ENCODE data around the gene IRF1.

IRF1 gene

GRCh38 chr5:132431632-132432031 is 58.9 kb downstream of the IRF1 start:
- TF ChIP-seq EGR1 (IDR thresholded peaks at IDR 0.05) = no peak
- TF ChIP-seq CEBPB (IDR thresholded peaks at IDR 0.05) = no peak
- TF ChIP-seq NFIC (IDR thresholded peaks at IDR 0.05) = no peak
- no peak for TF ChIP-seq YY1 (IDR thresholded peaks at IDR 0.05; ENCODE audit: low read depth)
- TF ChIP-seq FOXM1 (IDR thresholded peaks at IDR 0.05; ENCODE audit: borderline replicate concordance, low read depth) = no peak
- no peak for TF ChIP-seq MAX (IDR thresholded peaks at IDR 0.05)
- TF ChIP-seq EP300 (IDR thresholded peaks at IDR 0.05; ENCODE audit: borderline replicate concordance) = no peak
- no peak for TF ChIP-seq REST (IDR thresholded peaks at IDR 0.05; ENCODE audit: low read depth)
- no peak for TF ChIP-seq TAF1 (IDR thresholded peaks at IDR 0.05; ENCODE audit: low read depth)
- no peak for TF ChIP-seq TEAD4 (IDR thresholded peaks at IDR 0.05)
- no peak for TF ChIP-seq CREB1 (IDR thresholded peaks at IDR 0.05; ENCODE audit: low read depth)
- no peak for TF ChIP-seq RAD21 (IDR thresholded peaks at IDR 0.05; ENCODE audit: low read depth)
- TF ChIP-seq USF1 (IDR thresholded peaks at IDR 0.05) = no peak
